ENCODE data around the gene ERP27. TPM values are rescaled to one million over a fixed set of nuclear protein-coding genes. Genes with fewer than 3 reads are reported as not detected.

The ERP27 gene
- total RNA-seq, 4 donors from 2014 or later: 0.88 to 24.3 (median 5.0) TPM; not detected in 1

DNA sequence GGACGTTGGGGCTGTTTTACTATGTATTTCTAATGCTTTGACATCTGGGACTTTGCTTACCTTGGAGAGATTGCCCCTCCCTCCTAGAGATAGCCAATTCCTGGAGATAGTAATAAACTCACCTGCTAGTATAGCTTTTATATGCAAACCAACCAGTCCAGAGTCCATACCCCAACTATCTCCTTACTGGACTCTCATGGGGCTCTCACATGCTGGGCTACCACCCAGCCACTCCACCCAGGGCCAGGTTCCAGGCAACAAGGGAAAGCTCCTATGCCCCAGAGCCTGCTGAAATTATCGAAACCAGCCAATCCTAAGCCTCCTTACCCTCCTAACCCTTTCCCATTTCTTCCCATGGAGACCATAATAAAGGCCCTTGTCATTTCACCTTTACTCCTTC is 27.2 kb downstream of the ERP27 start:
- no peak for DNase-seq
- H3K4me1 ChIP-seq: peaks cover 3 to 28% of the 10 kb centered on the region in 2 donors
- no peak for TF ChIP-seq POLR2A (IDR thresholded peaks at IDR 0.05)
- TF ChIP-seq, protein P1, sequence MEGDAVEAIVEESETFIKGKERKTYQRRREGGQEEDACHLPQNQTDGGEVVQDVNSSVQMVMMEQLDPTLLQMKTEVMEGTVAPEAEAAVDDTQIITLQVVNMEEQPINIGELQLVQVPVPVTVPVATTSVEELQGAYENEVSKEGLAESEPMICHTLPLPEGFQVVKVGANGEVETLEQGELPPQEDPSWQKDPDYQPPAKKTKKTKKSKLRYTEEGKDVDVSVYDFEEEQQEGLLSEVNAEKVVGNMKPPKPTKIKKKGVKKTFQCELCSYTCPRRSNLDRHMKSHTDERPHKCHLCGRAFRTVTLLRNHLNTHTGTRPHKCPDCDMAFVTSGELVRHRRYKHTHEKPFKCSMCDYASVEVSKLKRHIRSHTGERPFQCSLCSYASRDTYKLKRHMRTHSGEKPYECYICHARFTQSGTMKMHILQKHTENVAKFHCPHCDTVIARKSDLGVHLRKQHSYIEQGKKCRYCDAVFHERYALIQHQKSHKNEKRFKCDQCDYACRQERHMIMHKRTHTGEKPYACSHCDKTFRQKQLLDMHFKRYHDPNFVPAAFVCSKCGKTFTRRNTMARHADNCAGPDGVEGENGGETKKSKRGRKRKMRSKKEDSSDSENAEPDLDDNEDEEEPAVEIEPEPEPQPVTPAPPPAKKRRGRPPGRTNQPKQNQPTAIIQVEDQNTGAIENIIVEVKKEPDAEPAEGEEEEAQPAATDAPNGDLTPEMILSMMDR (IDR thresholded peaks at IDR 0.05): no peak

DNA sequence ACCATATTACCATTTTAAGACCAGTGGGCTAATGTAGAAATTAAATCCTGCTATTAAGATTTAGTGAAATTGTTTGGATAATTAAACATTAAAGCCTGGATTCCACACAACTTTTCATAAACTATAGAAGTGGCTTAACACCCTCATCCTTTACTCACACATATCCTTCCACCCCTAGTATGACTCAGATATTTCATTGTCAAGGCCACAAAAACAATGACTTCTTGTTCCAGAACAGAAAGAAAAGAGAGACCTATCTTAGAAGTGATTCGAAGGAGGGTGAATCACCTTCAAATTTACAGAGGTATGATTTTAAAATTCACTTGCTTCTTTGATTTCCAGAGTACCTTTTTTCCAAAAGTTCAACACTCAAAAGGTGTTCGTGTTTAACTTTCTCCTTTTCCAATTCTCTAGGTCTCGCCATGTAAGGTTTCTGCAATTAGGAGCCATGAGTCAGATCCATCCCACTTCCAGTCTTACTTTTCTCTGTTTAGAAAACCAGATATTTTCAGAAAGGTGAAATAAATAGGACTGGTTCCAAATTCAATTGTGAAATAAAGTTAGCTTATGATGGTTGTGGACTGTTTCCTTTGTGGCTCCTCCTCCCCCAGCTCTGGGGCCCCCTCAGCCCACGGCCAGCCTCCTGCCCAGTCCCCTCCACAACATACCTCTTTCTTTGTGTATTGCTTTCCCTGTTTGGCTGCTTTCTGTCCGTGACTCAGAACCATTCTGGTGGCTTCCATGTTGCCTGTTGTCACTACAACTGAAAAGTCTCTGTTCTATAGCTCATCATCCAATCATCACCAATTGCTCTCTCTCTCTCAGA is 28.0 kb downstream of the ERP27 start:
- Histone ChIP-seq H3K36me3 (no peaks in the 10 kb centered on the region), H3K9me3 (no peaks in the 10 kb centered on the region), H3K27ac (no peak overlapping the region), H3K27me3 (no peaks in the 10 kb centered on the region), H3K4me3 (replicated peaks in 1 of 3) (no peak overlapping the region), H3K4me1 (peaks cover 10 to 29% of the 10 kb centered on the region in 2 donors)
- WGBS, 2 donors: 88 to 89% methylated on average over 5 of the region's 5 CpGs
- no peak for TF ChIP-seq POLR2A (IDR thresholded peaks at IDR 0.05)
- TF ChIP-seq, protein P1 (IDR thresholded peaks at IDR 0.05): no peak
- no peak for DNase-seq
- intact Hi-C loops (cut with DNase I): no loop called here

More for the DNA sequence above, 27.2 kb downstream of the ERP27 start:
- H3K9me3 ChIP-seq: no peaks in the 10 kb centered on the region
- no peak overlapping the region for H3K27ac ChIP-seq
- H3K4me3 ChIP-seq (replicated peaks in 1 of 3): no peak overlapping the region
- H3K27me3 ChIP-seq: no peaks in the 10 kb centered on the region
- H3K36me3 ChIP-seq: no peaks in the 10 kb centered on the region
- WGBS, 2 donors: 42 to 44% methylated on average over 2 of the region's 2 CpGs
- intact Hi-C loops (cut with DNase I): no loop called here

DNA sequence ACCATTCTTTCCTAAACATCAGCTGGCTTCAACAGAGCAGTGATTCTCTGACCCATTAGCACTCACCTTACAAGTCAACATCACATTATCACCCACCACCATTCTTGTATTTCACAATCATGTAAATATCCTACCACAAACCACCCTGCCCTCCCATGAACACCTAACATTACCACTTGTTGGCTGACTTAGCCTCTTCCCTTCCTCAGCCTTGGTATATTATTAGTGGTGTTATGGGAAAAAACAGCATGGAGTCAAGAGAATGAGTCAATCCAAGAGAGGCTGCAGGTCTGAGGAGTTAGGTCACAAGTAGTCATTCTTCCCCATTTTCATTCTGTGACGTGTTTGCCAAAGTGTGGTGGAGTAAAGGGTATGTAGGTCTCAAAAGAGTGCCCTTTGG is 30.4 kb downstream of the ERP27 start:
- Histone ChIP-seq H3K36me3 (no peaks in the 10 kb centered on the region), H3K4me1 (peaks cover 13 to 17% of the 10 kb centered on the region in 2 donors), H3K27ac (no peak overlapping the region), H3K27me3 (no peaks in the 10 kb centered on the region), H3K4me3 (replicated peaks in 1 of 3) (no peak overlapping the region), H3K9me3 (no peaks in the 10 kb centered on the region)
- no peak for TF ChIP-seq POLR2A (IDR thresholded peaks at IDR 0.05)
- TF ChIP-seq, protein P1 (IDR thresholded peaks at IDR 0.05): no peak
- intact Hi-C loops (cut with DNase I): no loop called here
- WGBS, 2 donors: 89 to 96% methylated on average over 1 of the region's 1 CpG
- DNase-seq: no peak

DNA sequence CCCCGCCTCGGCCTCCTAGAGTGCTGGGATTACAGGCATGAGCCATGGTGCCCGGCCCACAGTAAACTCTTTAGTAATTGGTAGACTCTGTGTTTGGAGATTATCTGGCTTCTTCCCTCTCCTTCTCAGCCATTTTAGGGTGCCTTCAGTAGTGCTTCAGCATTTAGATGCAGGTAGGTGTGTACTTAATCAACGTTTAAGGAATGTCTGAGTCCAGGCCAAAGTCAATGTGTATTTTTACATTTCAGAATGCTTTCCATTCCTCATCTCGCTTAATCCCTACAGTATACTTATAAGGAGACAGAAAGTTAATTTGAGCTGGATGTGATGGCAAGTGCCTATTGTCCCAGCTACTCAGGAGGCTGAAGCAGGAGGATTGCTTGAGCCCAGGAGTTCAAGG is 32.2 kb downstream of the ERP27 start:
- Histone ChIP-seq H3K9me3 (no peaks in the 10 kb centered on the region), H3K4me1 (peaks cover 17% of the 10 kb centered on the region in 2 donors), H3K4me3 (replicated peaks in 1 of 3) (no peak overlapping the region), H3K36me3 (no peaks in the 10 kb centered on the region), H3K27me3 (no peaks in the 10 kb centered on the region), H3K27ac (peak overlapping the region in 2 of 3 donors; percentile 53 to 78)
- intact Hi-C loops (cut with DNase I): no loop called here
- DNase-seq: no peak
- 78 to 83% methylated on average over 5 of the region's 5 CpGs for WGBS, 2 donors
- TF ChIP-seq, protein P1 (IDR thresholded peaks at IDR 0.05): no peak
- TF ChIP-seq POLR2A (IDR thresholded peaks at IDR 0.05): no peak

DNA sequence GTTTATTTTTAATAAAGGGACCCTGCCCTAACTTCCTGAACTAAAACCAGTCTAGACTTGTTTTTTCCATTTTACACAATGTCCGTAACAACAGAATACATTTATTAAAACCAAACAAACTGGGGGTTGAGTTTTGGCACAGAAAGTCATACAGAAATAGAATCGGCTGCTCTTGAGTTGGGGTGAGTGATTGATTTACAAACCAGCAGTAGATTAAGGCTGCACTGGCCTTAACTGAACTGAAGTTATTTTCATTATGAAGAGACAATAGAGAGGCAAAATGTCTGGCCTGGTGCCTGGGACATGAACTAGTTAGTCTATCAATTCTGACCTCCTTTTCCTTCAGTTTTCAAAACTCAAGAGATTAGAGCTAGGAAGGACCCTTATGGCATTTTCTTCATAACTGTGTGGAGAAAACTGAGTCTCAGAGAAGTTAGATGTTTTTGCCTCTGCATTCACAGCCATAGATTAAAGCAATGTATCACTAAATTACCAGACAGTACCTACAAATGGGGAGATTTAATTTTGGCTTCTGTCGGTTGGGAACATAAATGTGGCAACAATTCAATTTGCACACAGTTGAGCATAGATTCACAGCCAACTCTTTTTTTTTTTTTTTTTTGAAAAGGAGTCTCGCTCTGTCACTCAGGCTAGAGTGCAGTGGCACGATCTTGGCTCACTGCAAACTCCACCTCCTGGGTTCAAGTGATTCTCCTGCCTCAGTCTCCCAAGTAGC is 32.9 kb downstream of the ERP27 start:
- no peaks in the 10 kb centered on the region for H3K36me3 ChIP-seq
- TF ChIP-seq POLR2A (IDR thresholded peaks at IDR 0.05): no peak
- TF ChIP-seq, protein P1 (IDR thresholded peaks at IDR 0.05): no peak
- no peak overlapping the region for H3K4me3 ChIP-seq (replicated peaks in 1 of 3)
- no peaks in the 10 kb centered on the region for H3K9me3 ChIP-seq
- peaks cover 17% of the 10 kb centered on the region in 2 donors for H3K4me1 ChIP-seq
- H3K27me3 ChIP-seq: no peaks in the 10 kb centered on the region
- peak; percentile 37 to 39 for DNase-seq
- H3K27ac ChIP-seq: peak overlapping the region; percentile 53 to 78 (median 59)
- WGBS, 2 donors: 52 to 60% methylated on average over 5 of the region's 5 CpGs
- intact Hi-C loops (cut with DNase I): no loop called here

Data from thyroid gland (tissue), 4 donors.